ENCODE data around the gene CAMTA1.
A peak's percentile ranks its signal among the peaks of the same experiment; 100 is the strongest.

Gene CAMTA1

DNA sequence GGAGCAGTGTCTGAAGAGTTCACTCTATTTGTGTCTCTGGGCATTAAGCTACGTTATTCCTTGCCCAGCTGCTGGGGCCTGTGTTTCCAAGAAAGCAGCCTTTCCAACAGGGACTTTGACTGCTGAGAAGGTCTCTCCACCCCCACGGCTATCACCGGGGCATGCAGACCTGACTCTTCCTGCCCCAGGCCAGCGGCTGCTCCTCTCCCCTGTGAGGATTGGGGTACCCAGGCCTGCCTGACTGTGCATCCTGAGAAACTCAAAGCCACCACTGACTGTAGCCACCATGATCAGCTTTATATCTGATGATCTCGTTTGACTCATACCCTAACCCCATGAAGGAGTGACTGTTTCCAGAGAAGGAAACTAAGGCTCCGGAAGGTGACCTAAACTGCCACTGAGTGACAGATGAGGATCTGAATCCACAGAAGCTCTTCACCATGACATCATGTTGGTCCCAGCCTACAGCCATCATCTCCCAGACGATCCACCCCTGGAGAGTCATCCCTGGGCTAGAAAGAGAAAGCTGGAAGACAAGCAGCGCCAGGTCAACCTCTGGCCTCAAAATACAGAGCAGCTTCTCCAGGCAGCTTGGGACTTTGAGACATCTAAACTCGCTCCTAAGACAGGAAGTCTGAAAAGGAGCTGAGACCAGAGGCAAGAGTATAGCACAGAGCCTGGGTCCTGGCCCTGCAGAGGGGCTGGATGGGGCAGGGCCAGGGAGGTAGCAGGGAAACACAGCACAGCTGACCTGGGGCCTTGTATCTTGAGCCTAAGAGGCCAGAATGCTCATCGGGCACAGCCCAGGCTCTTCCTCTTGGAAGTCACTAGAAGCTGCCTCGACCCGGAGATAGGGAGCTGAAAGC, 741.8 kb downstream of the CAMTA1 start:
- peak; percentile 40 for DNase-seq (ENCODE audit: low read depth)
- no peak overlapping the region for H3K4me3 ChIP-seq (ENCODE audit: low read length)
- TF ChIP-seq, protein P1, sequence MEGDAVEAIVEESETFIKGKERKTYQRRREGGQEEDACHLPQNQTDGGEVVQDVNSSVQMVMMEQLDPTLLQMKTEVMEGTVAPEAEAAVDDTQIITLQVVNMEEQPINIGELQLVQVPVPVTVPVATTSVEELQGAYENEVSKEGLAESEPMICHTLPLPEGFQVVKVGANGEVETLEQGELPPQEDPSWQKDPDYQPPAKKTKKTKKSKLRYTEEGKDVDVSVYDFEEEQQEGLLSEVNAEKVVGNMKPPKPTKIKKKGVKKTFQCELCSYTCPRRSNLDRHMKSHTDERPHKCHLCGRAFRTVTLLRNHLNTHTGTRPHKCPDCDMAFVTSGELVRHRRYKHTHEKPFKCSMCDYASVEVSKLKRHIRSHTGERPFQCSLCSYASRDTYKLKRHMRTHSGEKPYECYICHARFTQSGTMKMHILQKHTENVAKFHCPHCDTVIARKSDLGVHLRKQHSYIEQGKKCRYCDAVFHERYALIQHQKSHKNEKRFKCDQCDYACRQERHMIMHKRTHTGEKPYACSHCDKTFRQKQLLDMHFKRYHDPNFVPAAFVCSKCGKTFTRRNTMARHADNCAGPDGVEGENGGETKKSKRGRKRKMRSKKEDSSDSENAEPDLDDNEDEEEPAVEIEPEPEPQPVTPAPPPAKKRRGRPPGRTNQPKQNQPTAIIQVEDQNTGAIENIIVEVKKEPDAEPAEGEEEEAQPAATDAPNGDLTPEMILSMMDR (IDR thresholded peaks at IDR 0.05; ENCODE audit: insufficient read depth, low read depth, low read length, missing control alignments), result no peak

DNA sequence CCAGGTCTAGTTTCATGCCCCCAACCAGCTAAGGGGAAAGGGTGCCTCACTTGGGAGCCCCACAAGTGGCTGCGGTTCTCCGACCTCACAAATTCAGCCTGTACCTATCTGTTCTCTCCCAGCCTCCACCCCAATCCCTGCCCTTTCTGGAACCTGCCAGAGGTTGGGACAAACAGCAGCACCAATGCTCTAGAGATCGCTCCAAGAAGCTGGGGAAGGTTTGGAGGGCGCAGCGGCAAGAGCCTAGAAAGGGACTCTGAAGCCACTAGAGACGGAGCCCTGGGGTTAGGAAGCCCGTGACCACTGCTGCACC, 742.4 kb downstream of the CAMTA1 start:
- TF ChIP-seq, protein P1 (IDR thresholded peaks at IDR 0.05; ENCODE audit: insufficient read depth, low read depth, low read length, missing control alignments), result no peak
- DNase-seq (ENCODE audit: low read depth), result no peak
- no peak overlapping the region for H3K4me3 ChIP-seq (ENCODE audit: low read length)

DNA sequence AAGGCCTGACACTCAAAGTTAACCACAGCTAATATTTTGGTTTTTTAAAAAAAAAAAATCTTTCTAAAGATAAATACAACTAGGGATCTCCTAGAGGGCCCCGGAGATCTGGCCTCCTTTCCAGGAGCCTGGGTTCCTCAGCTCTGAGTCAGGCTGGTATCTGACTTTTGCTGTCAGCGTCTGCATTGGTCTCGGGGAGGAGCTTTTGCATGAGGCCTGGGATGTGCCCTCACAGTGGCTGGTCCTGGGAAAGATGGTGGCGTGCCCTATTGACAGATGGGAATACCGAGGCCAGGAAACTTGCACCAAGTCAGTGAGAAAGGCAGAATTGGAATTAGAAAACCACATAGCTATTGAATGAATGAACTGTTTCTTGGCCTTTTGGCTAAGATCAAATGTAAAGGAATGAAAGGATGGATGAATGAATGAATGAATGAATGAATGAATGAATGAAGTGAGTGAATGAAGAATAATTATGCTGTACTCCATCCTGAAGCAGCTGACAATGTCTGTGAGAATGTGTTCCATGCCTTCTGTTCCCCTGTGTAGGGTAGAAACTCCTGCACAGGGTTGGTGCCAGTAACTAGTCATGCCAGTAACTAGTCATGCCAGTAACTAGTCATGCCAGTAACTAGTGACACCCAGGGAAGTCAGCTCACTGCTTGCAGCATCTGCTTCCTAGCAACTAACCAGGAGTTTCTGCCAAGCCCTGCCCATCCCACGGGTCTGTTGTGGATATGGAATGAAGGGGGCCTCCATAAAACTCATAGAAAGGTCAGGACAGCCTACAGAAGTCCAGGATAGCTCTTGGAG, 743.3 kb downstream of the CAMTA1 start:
- TF ChIP-seq, protein P1 (IDR thresholded peaks at IDR 0.05; ENCODE audit: insufficient read depth, low read depth, low read length, missing control alignments), result no peak
- DNase-seq (ENCODE audit: low read depth), result no peak

DNA sequence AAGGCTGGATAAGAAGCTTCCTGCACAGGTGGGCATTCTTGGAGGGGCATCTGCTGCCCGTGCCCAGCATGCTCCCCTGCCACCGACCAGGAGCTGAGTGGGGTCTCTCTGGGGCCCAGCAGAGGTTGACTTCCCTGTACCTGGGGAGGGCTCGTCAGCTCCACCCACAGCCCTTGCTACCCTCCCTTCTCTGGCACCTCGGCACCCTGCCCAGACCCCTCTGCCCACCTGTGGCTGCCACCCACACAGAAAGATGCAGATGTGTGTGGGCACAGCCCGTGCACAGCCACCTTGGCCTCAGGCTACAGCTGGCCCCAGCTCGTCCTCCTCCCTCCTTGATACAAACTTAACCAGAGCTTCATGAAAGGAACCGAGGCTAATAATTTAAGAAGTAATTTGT, 744.7 kb downstream of the CAMTA1 start:
- TF ChIP-seq, protein P1 (IDR thresholded peaks at IDR 0.05; ENCODE audit: insufficient read depth, low read depth, low read length, missing control alignments), result no peak
- no peak for DNase-seq (ENCODE audit: low read depth)
- H3K4me3 ChIP-seq (ENCODE audit: low read length), result no peak overlapping the region

More for the DNA sequence above, 743.3 kb downstream of the CAMTA1 start:
- H3K4me3 ChIP-seq (ENCODE audit: low read length), result no peak overlapping the region

DNA sequence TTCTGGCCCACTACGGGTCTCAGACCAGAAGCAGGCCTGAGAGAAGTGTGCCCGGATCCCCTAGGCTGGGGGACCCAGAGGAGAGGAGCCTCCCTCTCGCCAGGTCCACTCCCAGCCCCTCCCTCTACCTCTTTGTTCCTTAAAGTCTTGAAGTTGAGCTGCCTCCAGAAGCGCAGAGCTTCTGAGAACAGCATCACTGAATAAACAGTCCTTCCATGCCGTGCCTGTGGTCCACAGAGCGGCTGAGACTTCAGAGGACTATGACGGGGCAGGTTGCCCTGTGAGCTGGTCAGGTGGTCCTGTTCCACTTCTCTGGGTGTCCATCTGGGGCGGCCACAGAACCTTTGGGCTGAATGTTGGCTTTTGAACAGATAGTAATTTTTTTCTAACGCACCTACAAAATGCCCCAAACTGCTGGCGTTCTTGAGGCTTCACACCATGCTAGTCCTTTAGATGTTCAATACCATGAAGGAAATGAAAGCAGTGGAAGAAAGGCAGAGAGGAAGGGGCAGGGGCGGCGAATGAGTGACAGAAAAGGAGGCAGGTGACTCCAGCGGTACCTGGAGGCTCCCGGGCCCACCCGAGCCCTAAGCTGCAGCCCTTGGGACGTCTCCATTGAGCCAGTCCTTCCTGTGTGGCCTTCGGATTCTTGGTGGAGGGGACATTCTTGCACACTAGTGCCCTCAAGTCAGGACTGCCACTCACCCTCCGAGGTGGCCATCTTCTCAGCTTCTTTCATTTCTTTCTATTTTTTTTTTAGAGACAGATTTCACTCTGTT, 746.5 kb downstream of the CAMTA1 start:
- no peak for DNase-seq (ENCODE audit: low read depth)
- TF ChIP-seq, protein P1 (IDR thresholded peaks at IDR 0.05; ENCODE audit: insufficient read depth, low read depth, low read length, missing control alignments), result no peak
- H3K4me3 ChIP-seq (ENCODE audit: low read length), result no peak overlapping the region

DNA sequence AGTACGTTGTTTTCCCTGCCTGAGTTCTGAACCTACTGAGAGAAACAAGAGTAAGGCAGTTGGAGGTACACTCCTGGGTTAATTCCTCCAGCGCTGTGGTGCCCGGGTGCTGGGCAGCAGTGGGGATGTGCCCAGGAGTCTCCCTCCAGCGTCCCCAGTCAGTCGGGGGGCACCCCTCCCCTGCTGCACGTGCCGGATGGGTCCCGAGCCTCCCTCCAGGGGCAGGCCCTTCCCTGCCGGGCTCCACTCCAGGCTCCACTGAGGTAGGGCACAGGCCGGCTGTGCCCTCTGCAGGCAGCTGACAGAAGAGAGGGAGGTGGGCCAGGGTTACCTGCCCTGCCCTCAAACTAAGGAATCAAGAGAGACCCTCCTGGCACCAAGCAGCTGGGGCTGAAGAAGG, 747.8 kb downstream of the CAMTA1 start:
- DNase-seq (ENCODE audit: low read depth), result no peak
- TF ChIP-seq, protein P1 (IDR thresholded peaks at IDR 0.05; ENCODE audit: insufficient read depth, low read depth, low read length, missing control alignments), result no peak

More for the DNA sequence above, 747.8 kb downstream of the CAMTA1 start:
- no peak overlapping the region for H3K4me3 ChIP-seq (ENCODE audit: low read length)

All from epithelial cell of esophagus (primary cell).